Measurements from ENCODE around the gene CTIF. TPM values are rescaled to one million over a fixed set of nuclear protein-coding genes. Genes with fewer than 3 reads are reported as not detected.
A peak's percentile ranks its signal among the peaks of the same experiment; 100 is the strongest.

The CTIF gene
- polyA plus RNA-seq, 1 of the 3 experiments (the other 2 are of a cell fraction): 47.2 TPM

DNA sequence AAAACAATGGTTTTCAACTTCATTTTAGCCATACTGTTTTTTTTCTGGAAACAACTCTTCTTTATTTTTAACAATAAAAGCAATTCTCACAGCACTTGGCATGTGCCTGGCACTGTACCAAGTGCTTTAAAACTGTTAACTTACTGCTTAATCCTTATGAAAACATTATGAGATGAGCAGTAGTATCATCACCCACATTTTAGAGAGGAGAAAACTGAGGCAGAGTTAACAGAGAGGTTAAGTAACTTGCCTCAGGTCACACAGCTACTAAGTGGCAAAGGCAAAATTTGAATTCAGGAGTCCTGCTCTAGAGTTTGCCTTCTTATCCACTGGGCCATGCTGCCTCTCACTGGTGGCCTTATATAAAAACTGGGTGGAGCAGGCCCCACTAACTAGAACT is 23.2 kb downstream of the CTIF start:
- Histone ChIP-seq H2AFZ (ENCODE audit: low read depth) (no peak overlapping the region), H4K20me1 (ENCODE audit: insufficient read depth) (peaks cover 46% of the 10 kb centered on the region), H3K4me3 (ENCODE audit: low read depth in 2 of 2, low read length in 1 of 2) (no peak overlapping the region), H3K4me2 (no peak overlapping the region), H3K27ac (ENCODE audit: low read depth in 2 of 2, low read length in 1 of 2) (peak overlapping the region in 1 of 2 experiments; percentile 74; a peak in 2 of 4 replicates), H3K36me3 (replicated peaks in 1 of 2; ENCODE audit: control insufficient read depth in 1 of 2, insufficient read depth in 2 of 2, low read length in 1 of 2) (peaks cover 0 to 4% of the 10 kb centered on the region in 2 experiments), H3K79me2 (ENCODE audit: insufficient read depth) (peaks cover 95% of the 10 kb centered on the region), H3K9me3 (no peaks in the 10 kb centered on the region), H3F3A (replicated peaks; ENCODE audit: insufficient read depth) (peaks cover 19% of the 10 kb centered on the region), H3K9me2 (no peaks in the 10 kb centered on the region), H3K9ac (no peak overlapping the region), H3K4me1 (ENCODE audit: control insufficient read depth in 1 of 2, insufficient read depth in 2 of 2, low read depth in 1 of 2, low read length in 1 of 2) (peaks cover 16 to 28% of the 10 kb centered on the region in 2 experiments), H3K27me3 (ENCODE audit: insufficient read depth) (no peaks in the 10 kb centered on the region)
- 0 out of 2 replicates have a peak, but pooled peaks have one; percentile 13 for TF ChIP-seq RCOR1 (IDR thresholded peaks at IDR 0.05; ENCODE audit: low read length)
- no peak for TF ChIP-seq SIN3A (IDR thresholded peaks at IDR 0.05; ENCODE audit: borderline replicate concordance, low read depth, low read length)
- TF ChIP-seq NFIC (IDR thresholded peaks at IDR 0.05; ENCODE audit: borderline replicate concordance): no peak
- peak; percentile 17; the same call in 1 of the 2 replicates for TF ChIP-seq RAD21 (IDR thresholded peaks at IDR 0.05; ENCODE audit: low read length)
- no peak for DNase-seq
- ChIA-PET POLR2A (no interaction called here), CTCF (no interaction called here)

DNA sequence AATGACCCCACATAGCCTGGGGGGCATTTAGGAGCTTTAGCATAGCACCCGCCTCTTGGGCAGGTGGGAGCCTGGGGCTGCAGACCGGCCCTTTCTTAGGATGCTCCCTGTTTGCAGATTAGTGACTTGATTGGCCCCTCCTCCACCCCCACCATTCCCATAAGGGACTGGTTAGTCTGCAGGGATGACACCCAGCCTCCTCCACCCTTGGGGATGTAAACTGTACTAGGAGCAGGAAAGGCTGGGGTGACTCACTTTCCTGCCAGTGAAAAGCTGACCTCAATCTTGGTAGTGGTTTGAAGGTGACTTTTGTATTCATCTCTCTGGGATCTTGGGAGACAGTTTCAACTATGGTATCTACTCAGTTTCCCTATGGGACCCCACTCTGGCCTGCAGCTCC is 24.2 kb downstream of the CTIF start:
- WGBS (ENCODE audit: low lambda C conversion rate): 61% methylated on average over 2 of the region's 2 CpGs
- Histone ChIP-seq H3K27me3 (ENCODE audit: insufficient read depth) (no peaks in the 10 kb centered on the region), H3K9ac (no peak overlapping the region), H3K4me2 (peak overlapping the region; percentile 68), H4K20me1 (ENCODE audit: insufficient read depth) (peaks cover 53% of the 10 kb centered on the region), H3K9me3 (no peaks in the 10 kb centered on the region), H2AFZ (ENCODE audit: low read depth) (no peak overlapping the region), H3K27ac (ENCODE audit: low read depth in 2 of 2, low read length in 1 of 2) (peak overlapping the region in 1 of 2 experiments; percentile 74; a peak in 2 of 4 replicates), H3K9me2 (no peaks in the 10 kb centered on the region), H3K4me3 (ENCODE audit: low read depth in 2 of 2, low read length in 1 of 2) (0 out of 4 replicates have a peak overlapping the region, but pooled peaks of 1 of the 2 experiments have one; percentile 14), H3K79me2 (ENCODE audit: insufficient read depth) (peaks cover 95% of the 10 kb centered on the region), H3K36me3 (replicated peaks in 1 of 2; ENCODE audit: control insufficient read depth in 1 of 2, insufficient read depth in 2 of 2, low read length in 1 of 2) (peaks cover 0 to 4% of the 10 kb centered on the region in 2 experiments), H3F3A (replicated peaks; ENCODE audit: insufficient read depth) (peaks cover 12% of the 10 kb centered on the region), H3K4me1 (ENCODE audit: control insufficient read depth in 1 of 2, insufficient read depth in 2 of 2, low read depth in 1 of 2, low read length in 1 of 2) (peaks cover 16 to 28% of the 10 kb centered on the region in 2 experiments)
- no peak for DNase-seq
- POLR2A ChIA-PET: no interaction called here
- CTCF ChIA-PET: interaction anchor here (0.7 kb wide), 1 partner anchor 95 kb away, joined by 3 read pairs; no protein-coding TSS in a partner anchor
- TF ChIP-seq, protein P1, sequence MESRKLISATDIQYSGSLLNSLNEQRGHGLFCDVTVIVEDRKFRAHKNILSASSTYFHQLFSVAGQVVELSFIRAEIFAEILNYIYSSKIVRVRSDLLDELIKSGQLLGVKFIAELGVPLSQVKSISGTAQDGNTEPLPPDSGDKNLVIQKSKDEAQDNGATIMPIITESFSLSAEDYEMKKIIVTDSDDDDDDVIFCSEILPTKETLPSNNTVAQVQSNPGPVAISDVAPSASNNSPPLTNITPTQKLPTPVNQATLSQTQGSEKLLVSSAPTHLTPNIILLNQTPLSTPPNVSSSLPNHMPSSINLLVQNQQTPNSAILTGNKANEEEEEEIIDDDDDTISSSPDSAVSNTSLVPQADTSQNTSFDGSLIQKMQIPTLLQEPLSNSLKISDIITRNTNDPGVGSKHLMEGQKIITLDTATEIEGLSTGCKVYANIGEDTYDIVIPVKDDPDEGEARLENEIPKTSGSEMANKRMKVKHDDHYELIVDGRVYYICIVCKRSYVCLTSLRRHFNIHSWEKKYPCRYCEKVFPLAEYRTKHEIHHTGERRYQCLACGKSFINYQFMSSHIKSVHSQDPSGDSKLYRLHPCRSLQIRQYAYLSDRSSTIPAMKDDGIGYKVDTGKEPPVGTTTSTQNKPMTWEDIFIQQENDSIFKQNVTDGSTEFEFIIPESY (IDR thresholded peaks at IDR 0.05; ENCODE audit: borderline replicate concordance, low read depth): no peak
- TF ChIP-seq EP300 (IDR thresholded peaks at IDR 0.05; ENCODE audit: borderline replicate concordance in 1 of 2, low read depth in 1 of 2, low read length in 1 of 2) (peak in 1 of 2 experiments; percentile 32; a peak in 1 of 4 replicates), RCOR1 (IDR thresholded peaks at IDR 0.05; ENCODE audit: low read length) (no peak), GABPA (IDR thresholded peaks at IDR 0.05; ENCODE audit: low read depth) (no peak), CHD2 (IDR thresholded peaks at IDR 0.05; ENCODE audit: low read length, partially characterized antibody) (no peak), MXI1 (IDR thresholded peaks at IDR 0.05; ENCODE audit: low read depth, low read length) (no peak), EZH2phosphoT487 (IDR thresholded peaks at IDR 0.05; ENCODE audit: borderline replicate concordance, low read depth) (no peak), FOXJ3 (CRISPR knock-in tag; IDR thresholded peaks at IDR 0.05) (no peak), TAF1 (IDR thresholded peaks at IDR 0.05; ENCODE audit: borderline replicate concordance, low read depth, low read length) (no peak), RFX5 (IDR thresholded peaks at IDR 0.05; ENCODE audit: low read length) (no peak)
- TF ChIP-seq, protein P2, sequence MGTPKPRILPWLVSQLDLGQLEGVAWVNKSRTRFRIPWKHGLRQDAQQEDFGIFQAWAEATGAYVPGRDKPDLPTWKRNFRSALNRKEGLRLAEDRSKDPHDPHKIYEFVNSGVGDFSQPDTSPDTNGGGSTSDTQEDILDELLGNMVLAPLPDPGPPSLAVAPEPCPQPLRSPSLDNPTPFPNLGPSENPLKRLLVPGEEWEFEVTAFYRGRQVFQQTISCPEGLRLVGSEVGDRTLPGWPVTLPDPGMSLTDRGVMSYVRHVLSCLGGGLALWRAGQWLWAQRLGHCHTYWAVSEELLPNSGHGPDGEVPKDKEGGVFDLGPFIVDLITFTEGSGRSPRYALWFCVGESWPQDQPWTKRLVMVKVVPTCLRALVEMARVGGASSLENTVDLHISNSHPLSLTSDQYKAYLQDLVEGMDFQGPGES (IDR thresholded peaks at IDR 0.05; ENCODE audit: low read depth, low read length): no peak
- TF ChIP-seq, protein P3, sequence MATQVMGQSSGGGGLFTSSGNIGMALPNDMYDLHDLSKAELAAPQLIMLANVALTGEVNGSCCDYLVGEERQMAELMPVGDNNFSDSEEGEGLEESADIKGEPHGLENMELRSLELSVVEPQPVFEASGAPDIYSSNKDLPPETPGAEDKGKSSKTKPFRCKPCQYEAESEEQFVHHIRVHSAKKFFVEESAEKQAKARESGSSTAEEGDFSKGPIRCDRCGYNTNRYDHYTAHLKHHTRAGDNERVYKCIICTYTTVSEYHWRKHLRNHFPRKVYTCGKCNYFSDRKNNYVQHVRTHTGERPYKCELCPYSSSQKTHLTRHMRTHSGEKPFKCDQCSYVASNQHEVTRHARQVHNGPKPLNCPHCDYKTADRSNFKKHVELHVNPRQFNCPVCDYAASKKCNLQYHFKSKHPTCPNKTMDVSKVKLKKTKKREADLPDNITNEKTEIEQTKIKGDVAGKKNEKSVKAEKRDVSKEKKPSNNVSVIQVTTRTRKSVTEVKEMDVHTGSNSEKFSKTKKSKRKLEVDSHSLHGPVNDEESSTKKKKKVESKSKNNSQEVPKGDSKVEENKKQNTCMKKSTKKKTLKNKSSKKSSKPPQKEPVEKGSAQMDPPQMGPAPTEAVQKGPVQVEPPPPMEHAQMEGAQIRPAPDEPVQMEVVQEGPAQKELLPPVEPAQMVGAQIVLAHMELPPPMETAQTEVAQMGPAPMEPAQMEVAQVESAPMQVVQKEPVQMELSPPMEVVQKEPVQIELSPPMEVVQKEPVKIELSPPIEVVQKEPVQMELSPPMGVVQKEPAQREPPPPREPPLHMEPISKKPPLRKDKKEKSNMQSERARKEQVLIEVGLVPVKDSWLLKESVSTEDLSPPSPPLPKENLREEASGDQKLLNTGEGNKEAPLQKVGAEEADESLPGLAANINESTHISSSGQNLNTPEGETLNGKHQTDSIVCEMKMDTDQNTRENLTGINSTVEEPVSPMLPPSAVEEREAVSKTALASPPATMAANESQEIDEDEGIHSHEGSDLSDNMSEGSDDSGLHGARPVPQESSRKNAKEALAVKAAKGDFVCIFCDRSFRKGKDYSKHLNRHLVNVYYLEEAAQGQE (IDR thresholded peaks at IDR 0.05; ENCODE audit: low read depth, low read length): no peak
- TF ChIP-seq, protein P4, sequence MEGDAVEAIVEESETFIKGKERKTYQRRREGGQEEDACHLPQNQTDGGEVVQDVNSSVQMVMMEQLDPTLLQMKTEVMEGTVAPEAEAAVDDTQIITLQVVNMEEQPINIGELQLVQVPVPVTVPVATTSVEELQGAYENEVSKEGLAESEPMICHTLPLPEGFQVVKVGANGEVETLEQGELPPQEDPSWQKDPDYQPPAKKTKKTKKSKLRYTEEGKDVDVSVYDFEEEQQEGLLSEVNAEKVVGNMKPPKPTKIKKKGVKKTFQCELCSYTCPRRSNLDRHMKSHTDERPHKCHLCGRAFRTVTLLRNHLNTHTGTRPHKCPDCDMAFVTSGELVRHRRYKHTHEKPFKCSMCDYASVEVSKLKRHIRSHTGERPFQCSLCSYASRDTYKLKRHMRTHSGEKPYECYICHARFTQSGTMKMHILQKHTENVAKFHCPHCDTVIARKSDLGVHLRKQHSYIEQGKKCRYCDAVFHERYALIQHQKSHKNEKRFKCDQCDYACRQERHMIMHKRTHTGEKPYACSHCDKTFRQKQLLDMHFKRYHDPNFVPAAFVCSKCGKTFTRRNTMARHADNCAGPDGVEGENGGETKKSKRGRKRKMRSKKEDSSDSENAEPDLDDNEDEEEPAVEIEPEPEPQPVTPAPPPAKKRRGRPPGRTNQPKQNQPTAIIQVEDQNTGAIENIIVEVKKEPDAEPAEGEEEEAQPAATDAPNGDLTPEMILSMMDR (IDR thresholded peaks at IDR 0.05): no peak
- TF ChIP-seq, protein P5, sequence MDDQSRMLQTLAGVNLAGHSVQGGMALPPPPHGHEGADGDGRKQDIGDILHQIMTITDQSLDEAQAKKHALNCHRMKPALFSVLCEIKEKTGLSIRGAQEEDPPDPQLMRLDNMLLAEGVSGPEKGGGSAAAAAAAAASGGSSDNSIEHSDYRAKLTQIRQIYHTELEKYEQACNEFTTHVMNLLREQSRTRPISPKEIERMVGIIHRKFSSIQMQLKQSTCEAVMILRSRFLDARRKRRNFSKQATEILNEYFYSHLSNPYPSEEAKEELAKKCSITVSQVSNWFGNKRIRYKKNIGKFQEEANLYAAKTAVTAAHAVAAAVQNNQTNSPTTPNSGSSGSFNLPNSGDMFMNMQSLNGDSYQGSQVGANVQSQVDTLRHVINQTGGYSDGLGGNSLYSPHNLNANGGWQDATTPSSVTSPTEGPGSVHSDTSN (IDR thresholded peaks at IDR 0.05): peak; percentile 40; the same call in 1 of the 2 replicates

Measured in SK-N-SH (cell line).